Astrocyte (in vitro differentiated cells and primary cell): Measurements from ENCODE around the gene GYS1.

ENCODE experiments used
- CTCF ChIP-seq: IDR thresholded peaks from 2 replicates; pipeline ENCODE4 v1.5.1; 2011; ENCODE audit warnings: low read depth, mild to moderate bottlenecking, inconsistent platforms, low read length, moderate library complexity; ENCODE audit not compliant: insufficient read depth
- EZH2 ChIP-seq: IDR thresholded peaks from 2 replicates; pipeline ENCODE4 v1.6.1; 2012; ENCODE audit warnings: mild to moderate bottlenecking, low read length, inconsistent platforms; ENCODE audit not compliant: insufficient read depth

- TF ChIP-seq EZH2 = no peak
- TF ChIP-seq CTCF = no peak
These were observed 16.9 kb downstream of the GYS1 start for GRCh38 chr19:48975947-48976847.
